Endothelial cell of umbilical vein (primary cell): ENCODE measurements around the gene MAML1. TPM values are rescaled to one million over a fixed set of nuclear protein-coding genes. Genes with fewer than 3 reads are reported as not detected.

Experiments used
- BruUV-seq: library from RNA; stranded (reverse); fragments of 400-500 nt; replicated peaks from 2 replicates; lab custom pipeline; 2021; lab: Mats Ljungman, UMichigan
- CTCF ChIA-PET: fragments of 300-600, 350-600 bp; sonication (Branson Sonifier 250); formaldehyde crosslinking; loops from one replicate; lab custom pipeline; 2021; ENCODE audit warnings: antibody characterized with exemption, inconsistent platforms; lab: Charles Lee
- POLR2A ChIA-PET: fragments of 300-600, 350-600 bp; sonication (Branson Sonifier 250); formaldehyde crosslinking; loops from one replicate; lab custom pipeline; 2021; ENCODE audit warnings: antibody characterized with exemption, inconsistent platforms; lab: Charles Lee
- DNase-seq: peaks from one replicate; pipeline ENCODE4 v3.0.0-alpha.2; 2011; ENCODE audit warnings: low read depth, low spot score
- FAIRE-seq: peaks from 2 replicates; lab custom pipeline; 2011; peaks lifted over from hg19 to GRCh38; lab: Jason Lieb, UNC
- H2AFZ ChIP-seq: 2 replicates; pipeline ENCODE4 v1.6.0; 2012; ENCODE audit warnings: low read depth, low read length, control low read depth, inconsistent platforms
- H3K27ac ChIP-seq: 2 replicates; pipeline ENCODE4 v1.5.1; 2011; ENCODE audit warnings: low read depth, mild to moderate bottlenecking, control low read depth, low read length, moderate library complexity; ENCODE audit not compliant: insufficient read depth
- H3K27me3 ChIP-seq, 2 experiments: 2 replicates each; pipeline versions ENCODE4 v1.6.0 to v1.6.1; 2011; ENCODE audit warnings: low read length in 2 of 2, mixed read lengths in 1 of 2; ENCODE audit not compliant: control insufficient read depth in 2 of 2, insufficient read depth in 2 of 2
- H3K36me3 ChIP-seq, 2 experiments: 2 replicates in 1 of 2; 3 replicates in 1 of 2; pipeline ENCODE4 v1.5.1; 2011; ENCODE audit warnings: low read length in 2 of 2, mild to moderate bottlenecking in 1 of 2, moderate library complexity in 1 of 2; ENCODE audit not compliant: control insufficient read depth in 2 of 2, insufficient read depth in 2 of 2; ENCODE audit errors: extremely low read depth in 1 of 2
- H3K4me1 ChIP-seq: 3 replicates; pipeline ENCODE4 v1.5.1; 2011; ENCODE audit warnings: mild to moderate bottlenecking, low read length; ENCODE audit not compliant: control insufficient read depth, insufficient read depth; ENCODE audit errors: extremely low read depth
- H3K4me2 ChIP-seq: 2 replicates; pipeline ENCODE4 v1.6.1; 2011; ENCODE audit warnings: low read length, control low read depth, mixed read lengths; ENCODE audit not compliant: insufficient read depth
- H3K4me3 ChIP-seq, 3 experiments: fragments of 200-600 bp in 1 of 3; sonication (generic), shearing (Covaris generic) in 1 of 3; replicated peaks in 1 of 3; 2 replicates each; pipeline ENCODE4 v1.5.1; 2011 to 2016; ENCODE audit warnings: control low read depth in 3 of 3, low read length in 3 of 3, mild to moderate bottlenecking in 2 of 3, inconsistent platforms in 1 of 3, low read depth in 1 of 3, moderate library complexity in 1 of 3; ENCODE audit not compliant: insufficient read depth in 1 of 3
- H3K79me2 ChIP-seq: 2 replicates; pipeline ENCODE4 v1.6.0; 2012; ENCODE audit warnings: low read length, inconsistent platforms; ENCODE audit not compliant: control insufficient read depth, insufficient read depth
- H3K9ac ChIP-seq: replicated peaks from 2 replicates; pipeline ENCODE3; 2011; ENCODE audit warnings: low read length, control low read depth; ENCODE audit not compliant: insufficient read depth; ENCODE audit errors: extremely low read depth
- H3K9me1 ChIP-seq: replicated peaks from 3 replicates; pipeline ENCODE4 v1.6.0; 2011; ENCODE audit warnings: mild to moderate bottlenecking, low read length; ENCODE audit not compliant: control insufficient read depth, insufficient read depth; ENCODE audit errors: extremely low read depth
- H3K9me3 ChIP-seq: replicated peaks from 2 replicates; pipeline ENCODE4 v1.5.1; 2012; ENCODE audit warnings: low read length, inconsistent platforms; ENCODE audit not compliant: control insufficient read depth, insufficient read depth
- H4K20me1 ChIP-seq: replicated peaks from 2 replicates; pipeline ENCODE3; 2011; ENCODE audit warnings: mild to moderate bottlenecking, low read length; ENCODE audit not compliant: control insufficient read depth, insufficient read depth; ENCODE audit errors: extremely low read depth
- CTCF ChIP-seq, 2 donors: IDR thresholded peaks; 1 replicate in 1 of 2; 2 replicates in 1 of 2; pipeline ENCODE4 v1.5.1; 2011; ENCODE audit warnings: low read length in 2 of 2, mild to moderate bottlenecking in 2 of 2, moderate library complexity in 2 of 2, control low read depth in 1 of 2, inconsistent platforms in 1 of 2, low read depth in 1 of 2; ENCODE audit not compliant: insufficient read depth in 1 of 2; ENCODE audit errors: extremely low read depth in 1 of 2
- EZH2 ChIP-seq: IDR thresholded peaks from 2 replicates; pipeline ENCODE4 v1.6.1; 2012; ENCODE audit warnings: borderline replicate concordance, low read depth, mild to moderate bottlenecking, moderate library complexity, low read length, inconsistent platforms; ENCODE audit not compliant: severe bottlenecking
- FOS ChIP-seq: IDR thresholded peaks from 2 replicates; pipeline ENCODE4 v1.6.1; 2011; ENCODE audit warnings: mild to moderate bottlenecking, low read length, moderate library complexity, borderline replicate concordance; ENCODE audit not compliant: insufficient read depth
- GATA2 ChIP-seq: IDR thresholded peaks from 2 replicates; pipeline ENCODE4 v1.7.0; 2011; ENCODE audit warnings: low read depth, mild to moderate bottlenecking, moderate library complexity, mixed read lengths, low read length; ENCODE audit not compliant: insufficient read length, insufficient read depth
- JUN ChIP-seq: IDR thresholded peaks from 2 replicates; pipeline ENCODE4 v1.6.1; 2011; ENCODE audit warnings: borderline replicate concordance, low read depth; ENCODE audit not compliant: insufficient read length, insufficient read depth
- MAX ChIP-seq: IDR thresholded peaks from 2 replicates; pipeline ENCODE4 v1.6.1; 2011; ENCODE audit not compliant: insufficient read depth, insufficient read length
- MYC ChIP-seq: IDR thresholded peaks from one replicate; pipeline ENCODE4 v1.6.1; 2011; ENCODE audit warnings: mild to moderate bottlenecking, low read depth, low read length
- POLR2A ChIP-seq: IDR thresholded peaks from 2 replicates; pipeline ENCODE4 v1.6.1; 2012; ENCODE audit warnings: low read depth, mild to moderate bottlenecking, control low read depth, low read length
- POLR2AphosphoS5 ChIP-seq: IDR thresholded peaks from 2 replicates; pipeline ENCODE4 v1.6.1; 2012; ENCODE audit warnings: low read depth, mild to moderate bottlenecking, control low read depth, low read length, moderate library complexity; ENCODE audit not compliant: insufficient read depth
- dilution Hi-C: fragments of 300-500 bp; cut with MboI; formaldehyde crosslinking; loops from one replicate; pipeline ENCODE4 v1.15.0; 2019; ENCODE audit warnings: low sequenced_read_pairs; ENCODE audit not compliant: extremely low pct_ligation_motif_present
- intact Hi-C: fragments of 100-400 bp; cut with micrococcal nuclease; formaldehyde crosslinking; loops from one replicate; pipeline ENCODE4 v1.10.0; 2022
- polyA plus RNA-seq, 4 experiments: library from polyadenylated mRNA; depleted of rRNA in 3 of 4; stranded (reverse) in 3 of 4; unstranded in 1 of 4; fragments of >200 nt; gene quantifications; 2 replicates each; pipeline versions ENCODE4 v1.2.1 to v1.2.3, GENCODE V29; 2011 to 2012; ENCODE audit warnings: missing spikeins in 1 of 4
- total RNA-seq: library from RNA; stranded (reverse); gene quantifications from 2 replicates; pipeline ENCODE4 v1.2.3, GENCODE V29; 2021

MAML1 gene
- total and polyA plus RNA-seq, 2 donors (not counting 3 experiments of a cell fraction or from before 2014, with no cell fraction given), result 12.4 to 29.0 TPM

GRCh38 chr5:179777909-179778308, 45.3 kb downstream of the MAML1 start:
- FAIRE-seq (no peak), DNase-seq (no peak)
- ChIA-PET POLR2A (no interaction called here), CTCF (interaction anchor here (0.6 to 4.8 kb wide), 9 partner anchors 8 to 24 kb away, joined by 3 to 22 read pairs (median 3); no protein-coding TSS in a partner anchor)
- H3K27ac ChIP-seq, result no peak overlapping the region
- no peaks in the 10 kb centered on the region for H3K9me1 ChIP-seq
- H3K36me3 ChIP-seq, result peaks cover 3 to 26% of the 10 kb centered on the region in 2 experiments
- H4K20me1 ChIP-seq, result no peaks in the 10 kb centered on the region
- no peaks in the 10 kb centered on the region for H3K79me2 ChIP-seq
- no peak overlapping the region for H2AFZ ChIP-seq
- no peaks in the 10 kb centered on the region for H3K9me3 ChIP-seq
- peaks cover 14% of the 10 kb centered on the region for H3K4me1 ChIP-seq
- H3K4me2 ChIP-seq, result no peak overlapping the region
- H3K9ac ChIP-seq, result no peak overlapping the region
- H3K4me3 ChIP-seq, result no peak overlapping the region
- no TSS peak for BruUV-seq
- TF ChIP-seq FOS (no peak), MYC (no peak), CTCF (IDR thresholded peaks at IDR 0.05; ENCODE audit: extremely low read depth in 1 of 2, insufficient read depth in 1 of 2, low read depth in 1 of 2, low read length in 2 of 2) (no peak), JUN (no peak), POLR2A (no peak), GATA2 (peak; percentile 79), MAX (no peak), EZH2 (no peak), POLR2AphosphoS5 (peak; percentile 44)
- no peaks in the 10 kb centered on the region for H3K27me3 ChIP-seq
- dilution Hi-C loops, result no loop called here
- intact Hi-C loops, result no loop called here
